ENCODE measurements around the gene COMMD7. TPM values are rescaled to one million over a fixed set of nuclear protein-coding genes. Genes with fewer than 3 reads are reported as not detected.

The COMMD7 gene
- total and polyA plus RNA-seq, 4 experiments from 2014 or later = 29.6 to 154 (median 67.3) TPM

GRCh38 chr20:32786059-32786760, 42.9 kb upstream of the COMMD7 start:
- H3K27me3 ChIP-seq (ENCODE audit: insufficient read depth, low read length) = no peaks in the 10 kb centered on the region
- CTCF ChIA-PET (ENCODE audit: partially characterized antibody) = interaction anchor here (1.1 kb wide), 1 partner anchor 48 kb away, joined by 3 read pairs; no protein-coding TSS in a partner anchor

GRCh38 chr20:32784369-32785080, 41.3 kb upstream of the COMMD7 start:
- Histone ChIP-seq H3K4me3 (ENCODE audit: low read length in 2 of 2) (no peak overlapping the region), H3K9me3 (ENCODE audit: control insufficient read depth in 1 of 2, low read length in 2 of 2) (no peaks in the 10 kb centered on the region), H3K4me1 (ENCODE audit: insufficient read depth, low read length) (no peaks in the 10 kb centered on the region), H3K36me3 (ENCODE audit: insufficient read depth, low read length) (no peaks in the 10 kb centered on the region), H3K27me3 (ENCODE audit: insufficient read depth, low read length) (no peaks in the 10 kb centered on the region), H3K27ac (ENCODE audit: low read depth, low read length) (no peak overlapping the region)
- Mint-ChIP-seq H3K4me1 (peaks cover 0 to 4% (median under 1%) of the 10 kb centered on the region in 4 donors), H3K36me3 (no peaks in the 10 kb centered on the region), H3K4me3 (no peak overlapping the region), H3K27ac (no peak overlapping the region), H3K27me3 (no peaks in the 10 kb centered on the region), H3K9me3 (no peaks in the 10 kb centered on the region)
- ChIA-PET CTCF (ENCODE audit: partially characterized antibody) (interaction anchor here (3.1 kb wide), 1 partner anchor 110 kb away, joined by 21 read pairs; the partner anchor contains the start of gene C20orf203), POLR2A (ENCODE audit: partially characterized antibody) (interaction anchor here (0.6 kb wide), 1 partner anchor 72 kb away, joined by 4 read pairs; no protein-coding TSS in a partner anchor)
- intact Hi-C loops (cut with micrococcal nuclease) = no loop called here
- DNase-seq = no peak

More at GRCh38 chr20:32786059-32786760, 42.9 kb upstream of the COMMD7 start:
- no peaks in the 10 kb centered on the region for H3K9me3 Mint-ChIP-seq
- no peak for DNase-seq
- no peak overlapping the region for H3K4me3 Mint-ChIP-seq
- Histone ChIP-seq H3K36me3 (ENCODE audit: insufficient read depth, low read length) (no peaks in the 10 kb centered on the region), H3K4me1 (ENCODE audit: insufficient read depth, low read length) (peaks cover 6% of the 10 kb centered on the region), H3K9me3 (ENCODE audit: control insufficient read depth in 1 of 2, low read length in 2 of 2) (no peaks in the 10 kb centered on the region), H3K4me3 (ENCODE audit: low read length in 2 of 2) (no peak overlapping the region), H3K27ac (ENCODE audit: low read depth, low read length) (no peak overlapping the region)
- intact Hi-C loops (cut with micrococcal nuclease) = no loop called here
- peaks cover 2 to 7% (median 4%) of the 10 kb centered on the region in 4 donors for H3K4me1 Mint-ChIP-seq
- peak overlapping the region in 2 of 7 donors; percentile 56 to 65 for H3K27ac Mint-ChIP-seq
- no peaks in the 10 kb centered on the region for H3K36me3 Mint-ChIP-seq
- POLR2A ChIA-PET (ENCODE audit: partially characterized antibody) = no interaction called here
- H3K27me3 Mint-ChIP-seq = no peaks in the 10 kb centered on the region

- no peaks in the 10 kb centered on the region for H3K36me3 Mint-ChIP-seq
- H3K27me3 ChIP-seq (ENCODE audit: insufficient read depth, low read length) = no peaks in the 10 kb centered on the region
- H3K4me3 ChIP-seq (ENCODE audit: low read length in 2 of 2) = no peak overlapping the region
- H3K4me3 Mint-ChIP-seq = no peak overlapping the region
- H3K4me1 Mint-ChIP-seq = peaks cover 0 to 4% (median 3%) of the 10 kb centered on the region in 4 donors
- no peaks in the 10 kb centered on the region for H3K9me3 Mint-ChIP-seq
- H3K27me3 Mint-ChIP-seq = no peaks in the 10 kb centered on the region
- no peaks in the 10 kb centered on the region for H3K4me1 ChIP-seq (ENCODE audit: insufficient read depth, low read length)
- H3K36me3 ChIP-seq (ENCODE audit: insufficient read depth, low read length) = no peaks in the 10 kb centered on the region
- ChIA-PET CTCF (ENCODE audit: partially characterized antibody) (interaction anchor here (0.5 to 9.0 kb wide), 5 partner anchors 9 to 281 kb away, joined by 3 to 422 read pairs (median 4); partner anchors contain the start of gene C20orf203), POLR2A (ENCODE audit: partially characterized antibody) (no interaction called here)
- H3K9me3 ChIP-seq (ENCODE audit: control insufficient read depth in 1 of 2, low read length in 2 of 2) = no peaks in the 10 kb centered on the region
- DNase-seq = no peak
- intact Hi-C loops (cut with micrococcal nuclease) = no loop called here
- no peak overlapping the region for H3K27ac ChIP-seq (ENCODE audit: low read depth, low read length)
- H3K27ac Mint-ChIP-seq = peak overlapping the region in 1 of 7 donors; percentile 22
Measured at GRCh38 chr20:32780749-32781655, 37.7 kb upstream of the COMMD7 start.

DNA sequence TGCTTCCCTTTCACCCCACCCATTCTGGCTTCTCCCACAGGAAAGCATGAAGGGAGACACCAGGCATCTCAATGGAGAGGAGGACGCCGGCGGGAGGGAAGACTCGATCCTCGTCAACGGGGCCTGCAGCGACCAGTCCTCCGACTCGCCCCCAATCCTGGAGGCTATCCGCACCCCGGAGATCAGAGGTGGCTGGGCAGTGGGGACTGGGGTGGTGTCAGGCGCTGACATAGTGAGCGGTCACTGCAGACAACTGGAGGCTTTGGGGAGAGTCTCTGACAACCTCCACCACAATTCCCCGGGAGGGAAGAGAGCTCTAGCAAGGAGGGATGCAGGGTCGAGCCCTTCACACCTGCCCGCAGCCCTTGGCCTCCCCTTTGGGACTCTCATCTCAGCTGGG, 37.0 kb upstream of the COMMD7 start:
- DNase-seq = no peak
- Mint-ChIP-seq H3K27ac (no peak overlapping the region), H3K36me3 (no peaks in the 10 kb centered on the region), H3K9me3 (no peaks in the 10 kb centered on the region), H3K4me1 (peaks cover 0 to 4% (median 3%) of the 10 kb centered on the region in 4 donors), H3K27me3 (no peaks in the 10 kb centered on the region), H3K4me3 (no peak overlapping the region)
- Histone ChIP-seq H3K4me3 (ENCODE audit: low read length in 2 of 2) (no peak overlapping the region), H3K27ac (ENCODE audit: low read depth, low read length) (no peak overlapping the region), H3K27me3 (ENCODE audit: insufficient read depth, low read length) (no peaks in the 10 kb centered on the region), H3K4me1 (ENCODE audit: insufficient read depth, low read length) (no peaks in the 10 kb centered on the region), H3K36me3 (ENCODE audit: insufficient read depth, low read length) (no peaks in the 10 kb centered on the region), H3K9me3 (ENCODE audit: control insufficient read depth in 1 of 2, low read length in 2 of 2) (no peaks in the 10 kb centered on the region)
- POLR2A ChIA-PET (ENCODE audit: partially characterized antibody) = no interaction called here
- CTCF ChIA-PET (ENCODE audit: partially characterized antibody) = interaction anchor here (0.9 to 9.0 kb wide), 4 partner anchors 10 to 103 kb away, joined by 3 to 422 read pairs (median 8); partner anchors contain the start of gene C20orf203
- intact Hi-C loops (cut with micrococcal nuclease) = no loop called here

- POLR2A ChIA-PET (ENCODE audit: partially characterized antibody) = interaction anchor here (1.6 kb wide), 1 partner anchor 106 kb away, joined by 9 read pairs; the partner anchor contains the start of gene C20orf203
Measured at GRCh38 chr20:32779500-32780211, 36.4 kb upstream of the COMMD7 start.

DNA sequence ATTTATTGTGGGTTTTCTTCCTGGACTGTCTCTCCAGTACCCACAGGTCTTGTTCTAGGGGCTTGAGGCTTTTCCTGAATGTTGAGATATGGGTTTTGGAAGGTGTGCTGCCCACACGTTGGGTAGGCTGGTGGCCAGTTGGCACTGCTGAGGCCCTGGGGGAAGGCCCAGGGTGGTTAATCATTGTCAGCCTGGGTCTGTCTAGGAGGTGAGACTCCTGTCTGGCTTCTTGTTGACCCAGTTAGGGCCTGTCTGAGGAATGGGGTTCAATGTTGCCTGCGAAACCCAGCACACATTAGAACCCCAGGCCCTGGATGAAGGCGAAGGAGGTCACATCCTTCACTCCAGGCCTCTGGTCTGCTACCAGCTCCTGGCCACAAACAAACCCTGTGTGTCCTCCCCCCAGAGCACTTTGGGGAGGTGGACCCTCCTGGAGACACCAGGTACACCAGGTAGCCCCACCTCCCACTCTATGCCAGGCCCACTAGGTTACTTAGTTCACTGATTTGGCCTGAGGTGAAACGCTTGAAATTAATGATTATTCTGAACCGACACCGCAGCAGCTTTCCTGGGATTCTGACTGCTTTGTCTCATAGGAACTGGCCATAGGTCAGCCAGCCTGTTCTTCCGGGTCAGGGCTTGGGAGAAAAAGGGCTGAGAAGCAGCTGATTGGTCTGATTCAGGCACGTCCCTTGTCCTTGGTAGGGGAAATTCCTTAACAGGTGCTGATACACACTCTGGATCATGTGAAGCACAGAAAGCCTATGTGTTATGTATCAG, 34.1 kb upstream of the COMMD7 start:
- no peak overlapping the region for H3K4me3 Mint-ChIP-seq
- H3K27me3 Mint-ChIP-seq = no peaks in the 10 kb centered on the region
- no peaks in the 10 kb centered on the region for H3K9me3 ChIP-seq (ENCODE audit: control insufficient read depth in 1 of 2, low read length in 2 of 2)
- DNase-seq = no peak
- no peaks in the 10 kb centered on the region for H3K36me3 ChIP-seq (ENCODE audit: insufficient read depth, low read length)
- ChIA-PET POLR2A (ENCODE audit: partially characterized antibody) (interaction anchor here (0.5 to 1.1 kb wide), 2 partner anchors 39 to 98 kb away, joined by 3 to 4 read pairs; no protein-coding TSS in a partner anchor), CTCF (ENCODE audit: partially characterized antibody) (interaction anchor here (0.7 to 9.0 kb wide), 33 partner anchors 10 to 954 kb away, joined by 3 to 422 read pairs (median 5); partner anchors contain the start of genes C20orf203, COMMD7 and DNMT3B)
- H3K36me3 Mint-ChIP-seq = no peaks in the 10 kb centered on the region
- no peaks in the 10 kb centered on the region for H3K9me3 Mint-ChIP-seq
- peaks cover 0 to 9% (median 4%) of the 10 kb centered on the region in 4 donors for H3K4me1 Mint-ChIP-seq
- no peak overlapping the region for H3K27ac ChIP-seq (ENCODE audit: low read depth, low read length)
- H3K27me3 ChIP-seq (ENCODE audit: insufficient read depth, low read length) = no peaks in the 10 kb centered on the region
- no peak overlapping the region for H3K4me3 ChIP-seq (ENCODE audit: low read length in 2 of 2)
- no peak overlapping the region for H3K27ac Mint-ChIP-seq
- no peaks in the 10 kb centered on the region for H3K4me1 ChIP-seq (ENCODE audit: insufficient read depth, low read length)
- intact Hi-C loops (cut with micrococcal nuclease) = loop anchor here (5.0 kb wide), 1 partner anchor 35 kb away; the partner anchor contains the start of gene COMMD7

More at GRCh38 chr20:32779500-32780211, 36.4 kb upstream of the COMMD7 start:
- Mint-ChIP-seq H3K27ac (no peak overlapping the region), H3K27me3 (no peaks in the 10 kb centered on the region), H3K4me1 (peaks cover 0 to 4% (median 3%) of the 10 kb centered on the region in 4 donors), H3K9me3 (no peaks in the 10 kb centered on the region), H3K4me3 (no peak overlapping the region), H3K36me3 (no peaks in the 10 kb centered on the region)
- H3K27ac ChIP-seq (ENCODE audit: low read depth, low read length) = no peak overlapping the region
- no peaks in the 10 kb centered on the region for H3K4me1 ChIP-seq (ENCODE audit: insufficient read depth, low read length)
- H3K36me3 ChIP-seq (ENCODE audit: insufficient read depth, low read length) = no peaks in the 10 kb centered on the region
- no peaks in the 10 kb centered on the region for H3K9me3 ChIP-seq (ENCODE audit: control insufficient read depth in 1 of 2, low read length in 2 of 2)
- intact Hi-C loops (cut with micrococcal nuclease) = loop anchor here (2.0 to 5.0 kb wide), 2 partner anchors 37 to 957 kb away; partner anchors contain the start of gene COMMD7
- CTCF ChIA-PET (ENCODE audit: partially characterized antibody) = interaction anchor here (1.0 to 9.0 kb wide), 15 partner anchors 8 to 118 kb away, joined by 3 to 422 read pairs (median 12); partner anchors contain the start of genes C20orf203, COMMD7 and DNMT3B
- H3K27me3 ChIP-seq (ENCODE audit: insufficient read depth, low read length) = no peaks in the 10 kb centered on the region
- H3K4me3 ChIP-seq (ENCODE audit: low read length in 2 of 2) = no peak overlapping the region
- no peak for DNase-seq
